Activated naive CD4-positive, alpha-beta T cell treated with anti-CD3 and anti-CD28 coated beads, Interleukin-2, amount 50 U/mL, for 16 hours (primary cell): Measurements from ENCODE around the gene LRRC66.

Experiments used
- DNase-seq: peaks from one replicate; pipeline ENCODE4 v3.0.0-alpha.2; 2020

LRRC66 gene

GRCh38 chr4:52019936-52020657 is at the start of gene LRRC66:
Gene LRRC66 (minus strand): TSS chr4:52020363. CDS start chr4:52017613, 2,750 bp downstream.
- no peak for DNase-seq

- DNase-seq = no peak
Measured at GRCh38 chr4:52069571-52069970, 49.4 kb upstream of the LRRC66 start.

GRCh38 chr4:52059372-52059771 is 39.2 kb upstream of the LRRC66 start:
- no peak for DNase-seq

GRCh38 chr4:52058275-52058674 is 38.1 kb upstream of the LRRC66 start:
- no peak for DNase-seq

GRCh38 chr4:52057196-52057595 is 37.0 kb upstream of the LRRC66 start:
- DNase-seq = no peak

GRCh38 chr4:52054254-52054653 is 34.1 kb upstream of the LRRC66 start:
- no peak for DNase-seq

GRCh38 chr4:52052475-52052780 is 32.3 kb upstream of the LRRC66 start:
- no peak for DNase-seq

- no peak for DNase-seq
Measured at GRCh38 chr4:52051615-52052474, 31.7 kb upstream of the LRRC66 start.

GRCh38 chr4:52051213-52051614 is 31.1 kb upstream of the LRRC66 start, which contains the start of gene SPATA18:
Gene SPATA18 (plus strand): TSS chr4:52051304. CDS start chr4:52051705, 401 bp downstream.
- no peak for DNase-seq

GRCh38 chr4:52049266-52049665 is 29.1 kb upstream of the LRRC66 start:
- no peak for DNase-seq

GRCh38 chr4:52045028-52045427 is 24.9 kb upstream of the LRRC66 start:
- no peak for DNase-seq

GRCh38 chr4:52038103-52038912 is 18.1 kb upstream of the LRRC66 start, which contains the start of gene SGCB:
Gene SGCB (minus strand): TSS chr4:52038299. CDS start chr4:52038259, 40 bp downstream.
- peak; percentile 79 for DNase-seq

GRCh38 chr4:52037689-52038102 is 17.5 kb upstream of the LRRC66 start:
- no peak for DNase-seq

GRCh38 chr4:52036886-52037530 is 16.8 kb upstream of the LRRC66 start:
- no peak for DNase-seq

GRCh38 chr4:52035190-52035589 is 15.0 kb upstream of the LRRC66 start:
- no peak for DNase-seq

- DNase-seq = no peak
Measured at GRCh38 chr4:52032005-52032404, 11.8 kb upstream of the LRRC66 start.

- DNase-seq = no peak
Measured at GRCh38 chr4:52028970-52029369, 8.8 kb upstream of the LRRC66 start.

GRCh38 chr4:52017814-52018213 is 2.3 kb downstream of the LRRC66 start:
- no peak for DNase-seq

GRCh38 chr4:52016981-52017380 is 3.2 kb downstream of the LRRC66 start:
- DNase-seq = no peak

- DNase-seq = no peak
Measured at GRCh38 chr4:52015366-52015765, 4.8 kb downstream of the LRRC66 start.

- no peak for DNase-seq
Measured at GRCh38 chr4:52014903-52015302, 5.3 kb downstream of the LRRC66 start.

GRCh38 chr4:52012651-52013050 is 7.5 kb downstream of the LRRC66 start:
- DNase-seq = no peak

- no peak for DNase-seq
Measured at GRCh38 chr4:52010986-52011385, 9.2 kb downstream of the LRRC66 start.
